Subcutaneous abdominal adipose tissue (tissue), 5 donors: ENCODE results near the gene CHIC1.
"Not testable (repeated sequence)": the region's sequence is repeated elsewhere in the genome, so short reads cannot be mapped to it uniquely, and the experiment has no call there.

ENCODE experiments used
- H3K27ac ChIP-seq: one replicate; pipeline ENCODE4 v1.7.0; 2013; ENCODE audit warnings: low read depth, mild to moderate bottlenecking, inconsistent platforms, low read length, moderate library complexity
- H3K27me3 ChIP-seq, 5 donors: one replicate each; pipeline ENCODE4 v1.7.0; 2013; ENCODE audit warnings: low read length in 5 of 5, inconsistent platforms in 1 of 5; ENCODE audit not compliant: control insufficient read depth in 5 of 5, insufficient read depth in 4 of 5
- H3K36me3 ChIP-seq, 5 donors: one replicate each; pipeline ENCODE4 v1.7.0; 2013; ENCODE audit warnings: low read length in 5 of 5; ENCODE audit not compliant: control insufficient read depth in 5 of 5, insufficient read depth in 5 of 5
- H3K4me1 ChIP-seq, 5 donors: one replicate each; pipeline ENCODE4 v1.7.0; 2013; ENCODE audit warnings: low read length in 5 of 5, mild to moderate bottlenecking in 3 of 5, moderate library complexity in 1 of 5; ENCODE audit not compliant: control insufficient read depth in 5 of 5, insufficient read depth in 5 of 5
- H3K4me3 ChIP-seq, 5 donors: one replicate each; pipeline ENCODE4 v1.7.0; 2013; ENCODE audit warnings: low read length in 5 of 5, low read depth in 1 of 5
- H3K9ac ChIP-seq, 5 donors: one replicate each; pipeline ENCODE4 v1.7.0; 2013; ENCODE audit warnings: low read length in 5 of 5, mild to moderate bottlenecking in 4 of 5, moderate library complexity in 3 of 5
- H3K9me3 ChIP-seq, 5 donors: one replicate each; pipeline ENCODE4 v1.7.0; 2013; ENCODE audit warnings: low read length in 5 of 5; ENCODE audit not compliant: control insufficient read depth in 5 of 5
- donor health status: healthy.
- donor health status: healthy.
- donor health status: healthy.
- donor health status: healthy.
- donor health status: healthy.

CHIC1 gene

DNA sequence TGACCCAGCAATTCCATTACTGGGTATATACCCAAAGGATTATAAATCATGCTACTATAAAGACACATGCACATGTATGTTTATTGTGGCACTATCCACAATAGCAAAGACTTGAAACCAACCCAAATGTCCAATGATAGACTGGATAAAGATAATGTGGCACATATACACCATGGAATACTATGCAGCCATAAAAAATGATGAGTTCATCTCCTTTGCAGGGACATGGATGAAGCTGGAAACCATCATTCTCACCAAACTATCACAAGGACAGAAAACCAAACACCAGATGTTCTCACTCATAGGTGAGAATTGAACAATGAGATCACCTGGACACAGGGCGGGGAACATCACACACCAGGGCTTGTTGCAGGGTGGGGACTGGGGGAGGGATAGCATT, 144.0 kb downstream of the CHIC1 start:
- not testable (repeated sequence) for H3K36me3 ChIP-seq, H3K9ac ChIP-seq, H3K4me1 ChIP-seq, H3K4me3 ChIP-seq, H3K27me3 ChIP-seq, H3K27ac ChIP-seq
- peaks cover 0 to 21% (median 6%) of the 10 kb centered on the region in 5 donors for H3K9me3 ChIP-seq

DNA sequence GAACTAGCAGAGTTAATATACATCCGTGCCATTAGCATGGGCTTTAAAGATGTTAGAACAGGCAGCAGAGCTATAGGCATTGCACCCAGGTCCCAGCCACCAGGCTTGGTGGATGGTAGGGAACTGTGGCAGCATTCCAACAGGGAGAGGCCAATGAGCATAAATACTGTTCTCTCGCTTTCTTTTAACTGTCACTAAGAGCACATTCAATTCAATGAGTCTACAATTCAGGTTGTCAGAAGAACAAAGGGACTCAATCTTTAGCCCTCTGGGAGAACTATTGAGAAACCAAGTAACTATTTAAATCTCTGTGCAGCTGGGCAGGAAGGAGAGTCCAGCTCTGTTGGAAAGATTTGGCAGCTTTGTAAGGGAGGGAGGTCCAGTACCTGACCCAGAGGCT, 165.6 kb downstream of the CHIC1 start:
- no peaks in the 10 kb centered on the region for H3K4me1 ChIP-seq
- H3K27me3 ChIP-seq = peaks cover 0 to 7% (median 6%) of the 10 kb centered on the region in 5 donors
- no peak overlapping the region for H3K4me3 ChIP-seq
- peaks cover 0 to 3% (median 0%) of the 10 kb centered on the region in 5 donors for H3K9me3 ChIP-seq
- no peak overlapping the region for H3K27ac ChIP-seq
- H3K9ac ChIP-seq = no peak overlapping the region
- H3K36me3 ChIP-seq = no peaks in the 10 kb centered on the region
